Hippocampal formation (tissue), 2 donors: ENCODE data around the gene SMAGP.
"Not testable (repeated sequence)": the region's sequence is repeated elsewhere in the genome, so short reads cannot be mapped to it uniquely, and the experiment has no call there.

Experiments
- DNase-seq, 2 donors: peaks; one replicate each; lab custom pipeline; 2025; lab: John Stamatoyannopoulos, UW

SMAGP gene, protein sequence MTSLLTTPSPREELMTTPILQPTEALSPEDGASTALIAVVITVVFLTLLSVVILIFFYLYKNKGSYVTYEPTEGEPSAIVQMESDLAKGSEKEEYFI

DNA sequence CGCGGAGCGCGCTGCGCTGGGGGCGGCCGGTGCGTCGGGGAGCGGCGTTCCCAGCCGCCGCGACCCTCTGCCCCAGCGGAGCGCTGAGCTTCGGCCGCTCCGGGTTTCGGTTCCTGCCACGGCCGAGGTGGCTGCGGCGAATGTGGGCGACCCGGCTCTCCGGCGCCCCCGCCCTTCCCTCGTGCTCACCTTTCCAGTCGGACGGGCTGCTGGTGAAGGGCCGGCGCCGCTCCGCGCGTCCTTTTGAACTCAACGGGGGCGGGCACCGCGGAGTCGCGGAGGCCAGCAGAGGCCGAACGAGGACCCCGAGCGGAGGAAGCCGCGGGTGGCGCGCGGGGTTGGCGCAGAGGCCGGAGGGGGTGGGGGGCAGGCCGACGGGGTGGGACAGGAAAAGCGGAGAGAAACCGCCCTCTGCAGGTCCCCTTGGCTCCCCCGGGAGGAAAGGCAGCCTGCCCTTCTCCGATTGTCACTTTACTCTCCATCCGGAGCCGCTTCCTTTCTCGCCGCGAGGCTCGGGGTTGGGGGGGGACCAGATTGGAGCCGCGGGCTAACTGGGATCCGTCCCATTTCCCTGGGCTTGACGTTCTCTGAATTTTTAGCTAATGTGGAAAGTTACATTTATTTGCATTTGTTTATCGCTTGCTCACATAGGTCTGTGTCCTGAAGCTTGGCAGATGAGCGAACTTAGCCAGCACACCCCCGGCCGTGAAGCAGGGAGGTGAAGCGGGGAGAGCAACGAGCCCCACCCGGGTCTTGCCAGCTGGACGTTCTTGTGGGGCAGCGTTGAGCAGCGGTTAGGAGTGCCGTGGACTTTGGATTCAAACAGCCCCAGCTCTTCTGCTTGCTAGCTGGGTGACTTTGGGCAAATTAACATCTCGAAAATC is at the start of gene SMAGP:
Gene SMAGP (minus strand): TSS at position 349 of the 884 bp plus-strand sequence. CDS start 1,137 bp downstream, outside the sequence.
- no peak for DNase-seq

- no peak for DNase-seq
Measured at GRCh38 chr12:51318846-51319599, 48.8 kb upstream of the SMAGP start.

DNA sequence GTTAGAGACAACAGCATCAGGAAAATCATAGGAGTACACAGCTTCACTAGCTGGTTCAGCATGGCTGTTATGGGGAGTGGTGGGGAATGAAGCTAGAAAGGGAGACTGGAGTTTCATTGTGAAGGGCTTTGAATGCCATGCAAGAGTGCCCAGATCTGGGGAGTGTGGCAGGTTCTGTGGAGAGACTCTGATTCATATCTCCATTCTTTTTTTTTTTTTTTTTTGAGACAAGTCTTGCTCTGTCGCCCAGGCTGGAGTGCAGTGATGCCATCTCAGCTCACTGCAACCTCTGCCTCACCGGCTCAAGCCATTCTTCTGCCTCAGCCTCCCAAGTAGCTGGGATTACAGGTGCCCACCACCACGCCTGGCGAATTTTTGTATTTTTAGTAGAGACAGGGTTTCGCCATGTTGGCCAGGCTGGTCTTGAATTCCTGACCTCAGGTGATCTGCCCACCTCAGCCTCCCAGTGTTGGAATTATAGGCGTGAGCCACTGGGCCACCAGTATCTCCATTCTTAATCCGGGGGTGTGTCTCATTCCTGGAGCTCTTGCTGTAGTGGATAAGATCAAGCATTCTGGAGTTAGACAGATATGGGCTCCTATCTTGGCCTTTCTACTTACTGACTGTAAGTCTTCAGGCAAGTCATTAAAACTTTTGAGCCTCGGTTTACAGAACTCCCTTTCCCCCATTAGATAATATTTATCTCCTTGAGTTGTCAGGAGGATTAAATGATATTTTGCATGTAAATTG is 48.0 kb upstream of the SMAGP start:
- not testable (repeated sequence) for DNase-seq

- no peak for DNase-seq
Measured at GRCh38 chr12:51311389-51311788, 41.2 kb upstream of the SMAGP start.

DNA sequence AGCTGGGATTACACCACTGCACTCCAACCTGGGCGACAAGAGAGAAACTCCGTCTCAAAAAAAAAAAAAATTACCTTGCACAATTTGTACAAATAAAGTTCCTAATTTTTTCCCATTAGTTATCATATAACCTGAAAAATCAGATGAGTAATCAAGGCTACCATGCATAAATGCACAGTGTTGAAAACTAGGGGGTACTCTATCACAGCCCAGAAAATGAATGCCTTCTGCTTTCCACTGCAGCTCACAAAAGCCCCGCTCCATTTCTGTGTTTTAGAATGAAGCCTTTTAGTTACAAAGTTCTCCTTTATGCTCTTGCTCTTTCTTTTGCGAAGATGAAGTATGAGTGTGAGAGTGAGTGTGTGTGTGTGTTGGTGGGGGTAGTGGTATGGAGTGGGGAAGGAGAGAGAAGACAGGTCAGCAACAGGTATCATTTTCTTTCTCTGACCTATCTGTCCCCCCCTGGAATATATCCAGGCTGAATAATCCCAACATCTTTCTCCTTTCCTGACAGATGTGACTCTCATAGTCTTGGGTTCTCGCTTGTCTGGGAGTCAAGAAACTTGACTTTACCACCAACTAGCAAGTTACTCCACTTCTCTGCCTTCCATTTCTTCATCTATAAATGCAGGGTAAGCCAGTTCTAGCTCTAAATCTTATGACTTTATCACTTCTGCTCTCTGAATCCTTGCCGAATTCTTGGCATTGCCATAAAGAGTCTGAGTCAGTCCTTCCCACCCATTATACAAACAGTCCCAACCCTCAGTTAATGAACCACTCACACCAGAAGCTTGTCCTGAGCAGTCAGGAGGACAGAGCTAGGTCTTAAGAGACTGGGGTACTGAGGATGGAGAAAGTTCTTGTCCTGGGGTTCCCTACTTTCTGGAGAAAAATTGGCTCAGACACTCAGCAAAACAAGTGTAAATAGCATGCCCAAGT is 37.7 kb upstream of the SMAGP start:
- no peak for DNase-seq

DNA sequence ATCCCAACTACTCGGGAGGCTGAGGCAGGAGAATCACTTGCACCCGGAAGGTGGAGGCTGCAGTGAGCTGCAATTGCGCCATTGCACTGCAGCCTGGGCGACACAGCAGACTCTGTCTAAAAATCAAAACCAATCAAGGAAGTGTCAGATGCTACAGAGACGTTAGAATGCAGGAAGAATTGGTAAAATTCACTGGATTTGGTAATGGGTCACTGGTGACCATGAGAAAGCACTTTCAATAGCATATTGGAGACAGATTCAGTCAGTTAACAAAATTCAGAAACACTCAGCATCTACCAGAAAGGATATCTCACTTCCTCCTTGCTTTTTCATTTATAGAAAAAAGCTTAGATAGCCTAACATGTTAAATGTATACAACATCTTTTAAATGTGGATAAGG is 36.3 kb upstream of the SMAGP start:
- no peak for DNase-seq

DNA sequence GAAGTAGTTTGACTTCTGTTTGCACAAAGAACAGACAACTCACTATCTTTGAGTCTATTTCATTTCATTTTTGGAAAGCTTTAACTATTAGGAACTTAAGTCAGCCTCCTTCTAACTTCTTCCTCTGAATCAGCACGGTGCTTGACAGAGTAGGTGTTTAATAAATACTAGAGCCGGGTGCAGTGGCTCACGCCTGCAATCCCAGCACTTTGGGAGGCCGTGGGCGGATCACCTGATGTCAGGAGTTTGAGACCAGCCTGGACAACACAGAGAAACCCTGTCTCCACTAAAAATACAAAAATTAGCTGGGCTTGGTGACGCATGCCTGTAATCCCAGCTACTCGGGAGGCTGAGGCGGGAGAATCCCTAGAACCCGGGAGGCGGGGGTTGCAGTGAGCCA is 30.6 kb upstream of the SMAGP start:
- DNase-seq, result not testable (repeated sequence)

DNA sequence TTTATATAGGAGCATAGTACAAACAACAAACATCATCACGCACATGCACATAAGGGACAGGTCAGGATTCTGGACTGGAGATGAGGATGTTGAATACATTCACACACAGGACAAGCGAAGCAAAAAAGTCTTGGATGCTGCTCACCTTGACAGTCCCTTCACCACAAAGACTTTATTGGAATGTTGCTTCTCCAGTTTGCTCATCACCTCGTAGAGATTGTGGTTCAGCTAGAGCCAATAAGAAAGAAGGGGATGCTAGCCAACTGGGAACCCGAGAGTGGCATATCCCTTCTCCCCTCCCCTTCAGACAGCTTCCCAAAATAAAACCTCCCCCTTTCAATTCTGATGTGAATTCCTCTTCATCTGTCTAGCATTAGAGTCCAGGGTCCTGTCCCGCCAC is 25.4 kb upstream of the SMAGP start:
- no peak for DNase-seq

DNA sequence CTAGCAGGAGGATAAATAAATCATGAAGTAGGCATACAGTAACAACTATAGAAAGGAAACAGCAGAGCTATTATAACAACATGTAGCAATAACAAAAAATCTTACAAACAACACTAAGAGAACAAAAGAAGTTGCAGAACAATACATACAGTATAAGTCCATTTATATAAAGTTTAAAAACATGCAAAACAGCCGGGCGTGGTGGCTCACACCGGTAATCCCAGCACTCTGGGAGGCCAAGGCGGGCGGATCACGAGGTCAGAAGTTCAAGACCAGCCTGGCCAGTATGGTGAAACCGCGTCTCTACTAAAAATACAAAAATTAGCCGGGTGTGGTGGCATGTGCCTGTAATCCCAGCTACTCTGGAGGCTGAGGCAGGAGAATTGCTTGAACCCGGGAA is 23.9 kb upstream of the SMAGP start:
- DNase-seq, result not testable (repeated sequence)

- no peak for DNase-seq
Measured at GRCh38 chr12:51293696-51294095, 23.5 kb upstream of the SMAGP start.

DNA sequence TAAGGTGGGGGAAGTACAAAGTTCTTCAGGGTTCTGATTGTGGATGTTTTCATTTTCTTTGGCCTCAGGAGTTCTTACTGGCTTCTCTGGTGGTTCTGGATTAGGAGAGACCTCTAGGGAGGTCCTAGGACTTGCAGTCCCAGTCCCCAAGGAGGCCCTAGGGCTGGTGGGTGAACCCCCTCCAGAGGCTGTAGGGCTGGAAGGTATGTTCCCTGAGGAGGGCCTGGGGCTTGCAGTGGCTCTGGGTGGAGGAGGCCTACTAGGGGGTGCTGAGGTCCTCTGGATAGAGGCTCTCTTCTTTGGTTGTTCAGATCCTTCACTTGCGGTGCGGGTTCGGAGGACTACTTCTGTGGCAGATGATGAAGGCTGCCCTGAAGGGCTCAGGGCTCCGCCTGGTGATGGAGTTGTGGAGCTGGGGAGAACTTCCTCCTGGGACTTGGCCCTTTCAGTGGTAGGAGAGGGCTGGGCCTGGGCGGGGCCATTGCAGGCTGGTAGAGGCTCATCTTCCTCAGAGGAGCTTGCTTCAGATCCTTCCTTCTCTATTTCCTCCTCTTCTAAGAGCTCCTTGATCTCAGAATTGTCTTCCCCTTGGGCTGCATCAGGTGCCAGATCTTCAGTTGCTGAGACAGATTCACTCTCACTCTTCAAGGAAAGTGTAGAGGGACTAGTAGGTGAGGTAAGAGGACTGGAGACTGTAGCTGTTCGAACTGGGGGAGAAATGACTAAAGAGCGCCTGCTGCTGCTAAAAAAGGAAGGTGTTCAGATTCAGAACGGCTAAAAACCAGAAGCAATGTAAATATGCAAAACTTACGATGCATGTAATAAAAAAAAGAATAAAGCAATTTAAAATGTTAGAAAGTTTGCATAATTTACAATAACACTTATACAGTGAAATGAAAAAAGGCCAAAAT is 21.6 kb upstream of the SMAGP start:
- not testable (repeated sequence) for DNase-seq

DNA sequence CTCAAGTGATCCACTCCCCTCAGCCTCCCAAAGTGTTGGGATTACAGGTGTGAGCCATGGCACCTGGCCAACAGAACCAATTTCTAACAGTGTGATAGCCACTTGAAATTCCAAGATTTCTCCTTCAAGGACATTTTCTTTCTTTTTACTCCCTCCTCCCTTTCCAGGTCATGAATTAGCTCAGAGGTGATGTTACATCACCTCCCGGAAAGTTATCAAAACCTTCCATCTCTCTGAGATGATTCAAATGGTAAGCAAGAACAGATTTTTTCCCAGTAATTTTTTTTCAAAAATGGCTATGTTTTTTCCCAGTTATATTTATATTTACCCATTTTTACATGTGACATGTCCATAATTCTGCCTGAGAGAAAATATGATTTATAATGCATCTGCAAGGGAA is 15.6 kb upstream of the SMAGP start:
- no peak for DNase-seq

GRCh38 chr12:51281202-51281924 is 11.1 kb upstream of the SMAGP start:
- DNase-seq, result no peak

- DNase-seq, result no peak
Measured at GRCh38 chr12:51275088-51275487, 4.9 kb upstream of the SMAGP start.

- not testable (repeated sequence) for DNase-seq
Measured at GRCh38 chr12:51272810-51273209, 2.6 kb upstream of the SMAGP start.

DNA sequence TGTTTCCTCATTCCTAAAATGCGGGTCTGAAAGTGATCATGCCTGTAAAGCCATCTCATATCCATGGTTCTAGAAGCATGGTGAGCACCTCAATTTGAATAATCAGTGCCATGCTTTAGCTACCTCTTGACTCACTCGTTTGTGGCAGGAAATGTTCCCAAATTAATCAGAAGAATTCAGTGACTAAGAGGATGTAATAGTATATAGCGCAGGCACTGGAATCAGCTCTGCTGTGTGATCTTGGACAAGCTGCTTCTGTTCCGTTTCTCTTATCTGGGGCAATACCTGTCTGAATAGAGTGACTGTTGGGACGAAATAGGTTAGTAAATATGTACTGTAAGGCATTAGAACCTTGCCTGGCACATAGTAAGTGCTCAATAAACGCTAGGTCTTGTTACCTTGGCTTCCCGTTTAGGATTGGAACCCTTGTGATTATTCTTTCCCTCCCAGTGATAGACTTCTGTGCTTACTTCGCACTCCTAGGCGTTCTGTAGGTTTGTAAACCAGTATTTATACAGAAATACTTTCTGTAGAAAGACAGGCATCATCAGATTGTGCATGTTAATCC is 820 bp upstream of the SMAGP start:
- no peak for DNase-seq

GRCh38 chr12:51269174-51270066 is 795 bp downstream of the SMAGP start:
- no peak for DNase-seq

- no peak for DNase-seq
Measured at GRCh38 chr12:51265024-51265423, 5.2 kb downstream of the SMAGP start.
